NB4 (cell line): ENCODE results near the gene SYCP3.

Experiments used
- CTCF ChIP-seq: IDR thresholded peaks from one replicate; pipeline ENCODE4 v1.5.1; 2012; ENCODE audit warnings: low read depth, low read length
- POLR2A ChIP-seq: IDR thresholded peaks from 2 replicates; pipeline ENCODE4 v1.6.1; 2011; ENCODE audit warnings: mild to moderate bottlenecking; ENCODE audit not compliant: insufficient read length; ENCODE audit errors: extremely low read depth

GRCh38 chr12:101680647-101681046 lies 58.6 kb downstream of the SYCP3 start:
- TF ChIP-seq POLR2A (no peak), CTCF (no peak)
